OCI-LY1 (cell line): Measurements from ENCODE around the gene ADAMTS8.

ENCODE experiments used
- H2AFZ ChIP-seq: fragments of 200-600 bp; sonication (generic), shearing (Covaris generic); 2 replicates; pipeline ENCODE4 v1.6.0; 2014; ENCODE audit warnings: antibody characterized with exemption, mild to moderate bottlenecking, low read length
- H3F3A ChIP-seq: fragments of 200-600 bp; sonication (generic), shearing (Covaris generic); 2 replicates; pipeline ENCODE4 v1.6.0; 2014; ENCODE audit warnings: mild to moderate bottlenecking, antibody characterized with exemption, low read length, moderate library complexity; ENCODE audit not compliant: insufficient read depth
- H3K27ac ChIP-seq: fragments of 200-600 bp; sonication (generic); 2 replicates; pipeline ENCODE4 v1.5.1; 2014; ENCODE audit warnings: low read length, mixed run types, mild to moderate bottlenecking, low read depth; ENCODE audit not compliant: poor library complexity, severe bottlenecking
- H3K27me3 ChIP-seq: fragments of 200-600 bp; sonication (generic); 2 replicates; pipeline ENCODE4 v1.6.0; 2014; ENCODE audit warnings: antibody characterized with exemption, mild to moderate bottlenecking, low read length, moderate library complexity; ENCODE audit not compliant: insufficient read depth
- H3K36me3 ChIP-seq: fragments of 200-600 bp; sonication (generic); 2 replicates; pipeline ENCODE4 v1.6.1; 2014; ENCODE audit warnings: mild to moderate bottlenecking, antibody characterized with exemption, low read length, moderate library complexity, mixed read lengths; ENCODE audit not compliant: insufficient read depth
- H3K4me1 ChIP-seq: fragments of 200-600 bp; sonication (generic); 2 replicates; pipeline ENCODE4 v1.5.1; 2014; ENCODE audit warnings: mild to moderate bottlenecking, low read length, moderate library complexity; ENCODE audit not compliant: insufficient read depth, severe bottlenecking
- H3K4me2 ChIP-seq: fragments of 200-600 bp; sonication (generic), shearing (Covaris generic); 2 replicates; pipeline ENCODE4 v1.6.1; 2014; ENCODE audit warnings: low read length
- H3K4me3 ChIP-seq: fragments of 200-600 bp; sonication (generic); 2 replicates; pipeline ENCODE4 v1.5.1; 2014; ENCODE audit warnings: low read length, low read depth, mild to moderate bottlenecking, mixed read lengths; ENCODE audit not compliant: poor library complexity, severe bottlenecking
- H3K79me2 ChIP-seq: fragments of 200-600 bp; shearing (Covaris generic); 2 replicates; pipeline ENCODE4 v1.6.1; 2016; ENCODE audit warnings: mixed run types, low read length, mixed read lengths; ENCODE audit not compliant: insufficient read depth
- H3K9ac ChIP-seq: fragments of 200-600 bp; sonication (generic), shearing (Covaris generic); 2 replicates; pipeline ENCODE4 v1.6.1; 2014; ENCODE audit warnings: mild to moderate bottlenecking, low read length, mixed read lengths
- H3K9me2 ChIP-seq: fragments of 200-600 bp; sonication (generic), shearing (Covaris generic); 2 replicates; pipeline ENCODE4 v1.6.1; 2014; ENCODE audit warnings: low read depth, mild to moderate bottlenecking, low read length, mixed read lengths
- H3K9me3 ChIP-seq: fragments of 200-600 bp; shearing (Covaris generic); 2 replicates; pipeline ENCODE4 v1.6.1; 2014; ENCODE audit warnings: low read length, mixed read lengths
- H4K20me1 ChIP-seq: fragments of 200-600 bp; sonication (generic), shearing (Covaris generic); 2 replicates; pipeline ENCODE4 v1.6.0; 2016; ENCODE audit warnings: mild to moderate bottlenecking, low read length; ENCODE audit not compliant: insufficient read depth
- CTCF ChIP-seq: fragments of 200-600 bp; sonication (generic), shearing (Covaris generic); IDR thresholded peaks from 2 replicates; pipeline ENCODE4 v1.5.1; 2017; ENCODE audit warnings: mild to moderate bottlenecking, antibody characterized with exemption, low read length, moderate library complexity, mixed read lengths
- EZH2 ChIP-seq: fragments of 200-600 bp; sonication (generic), shearing (Covaris generic); IDR thresholded peaks from 2 replicates; pipeline ENCODE4 v1.8.0; 2017; ENCODE audit warnings: borderline replicate concordance, mixed run types, mild to moderate bottlenecking, antibody characterized with exemption, low read length, moderate library complexity, mixed read lengths

Gene ADAMTS8

GRCh38 chr11:130369141-130369691 lies 59.2 kb downstream of the ADAMTS8 start:
- Histone ChIP-seq H3K4me2 (no peak overlapping the region), H3K79me2 (no peaks in the 10 kb centered on the region), H2AFZ (no peak overlapping the region), H3K36me3 (no peaks in the 10 kb centered on the region), H3K4me3 (no peak overlapping the region), H3K27me3 (no peaks in the 10 kb centered on the region), H3K9me2 (no peaks in the 10 kb centered on the region), H3F3A (no peaks in the 10 kb centered on the region), H3K9ac (no peak overlapping the region), H3K27ac (no peak overlapping the region), H4K20me1 (no peaks in the 10 kb centered on the region), H3K9me3 (no peaks in the 10 kb centered on the region), H3K4me1 (no peaks in the 10 kb centered on the region)
- TF ChIP-seq CTCF = no peak
- TF ChIP-seq EZH2 = no peak

- no peak for TF ChIP-seq CTCF
- TF ChIP-seq EZH2 = no peak
- Histone ChIP-seq H2AFZ (no peak overlapping the region), H3K4me1 (no peaks in the 10 kb centered on the region), H3K9me2 (no peaks in the 10 kb centered on the region), H3K27me3 (no peaks in the 10 kb centered on the region), H3F3A (no peaks in the 10 kb centered on the region), H3K36me3 (no peaks in the 10 kb centered on the region), H3K4me3 (no peak overlapping the region), H3K79me2 (no peaks in the 10 kb centered on the region), H3K4me2 (no peak overlapping the region), H4K20me1 (no peaks in the 10 kb centered on the region), H3K9ac (no peak overlapping the region), H3K27ac (no peak overlapping the region), H3K9me3 (no peaks in the 10 kb centered on the region)
These were observed 69.0 kb downstream of the ADAMTS8 start for GRCh38 chr11:130359419-130359818.

- H3K4me2 ChIP-seq = no peak overlapping the region
- H3K9me2 ChIP-seq = no peaks in the 10 kb centered on the region
- H3F3A ChIP-seq = no peaks in the 10 kb centered on the region
- no peak overlapping the region for H3K4me3 ChIP-seq
- no peaks in the 10 kb centered on the region for H3K79me2 ChIP-seq
- no peaks in the 10 kb centered on the region for H3K9me3 ChIP-seq
- H2AFZ ChIP-seq = no peak overlapping the region
- H3K9ac ChIP-seq = no peak overlapping the region
- H4K20me1 ChIP-seq = no peaks in the 10 kb centered on the region
- H3K27me3 ChIP-seq = no peaks in the 10 kb centered on the region
- H3K36me3 ChIP-seq = no peaks in the 10 kb centered on the region
- H3K4me1 ChIP-seq = no peaks in the 10 kb centered on the region
- H3K27ac ChIP-seq = no peak overlapping the region
- no peak for TF ChIP-seq CTCF
- no peak for TF ChIP-seq EZH2
These were observed 70.0 kb downstream of the ADAMTS8 start for GRCh38 chr11:130358398-130358797.
